HepG2 (cell line): Measurements from ENCODE around the gene IRF4. TPM values are rescaled to one million over a fixed set of nuclear protein-coding genes. Genes with fewer than 3 reads are reported as not detected.

Experiments used
- ATAC-seq: fragments of 200-7000 bp; cut with Tn5 transposase; 3 replicates; pipeline ENCODE4 v1.9.1; 2020; ENCODE audit warnings: mild to moderate bottlenecking, moderate library complexity
- BruUV-seq: library from RNA; stranded (reverse); fragments of 400-500 nt; replicated peaks from 2 replicates; lab custom pipeline; 2021; lab: Mats Ljungman, UMichigan
- CTCF ChIA-PET: fragments of 300-600 bp; formaldehyde crosslinking; extraction: SDS; loops from one replicate; lab custom pipeline; 2021; ENCODE audit warnings: low total read pairs, inconsistent platforms, low intra/inter-chr PET ratio; lab: Yijun Ruan, JAX
- POLR2A ChIA-PET: fragments of 350-600 bp; sonication (Branson Sonifier 250); formaldehyde crosslinking; loops from one replicate; lab custom pipeline; 2020; ENCODE audit warnings: antibody characterized with exemption, inconsistent platforms; lab: Yijun Ruan, JAX
- DNase-seq: peaks from one replicate; pipeline ENCODE4 v3.0.0-alpha.2; 2015; ENCODE audit warnings: low spot score
- FAIRE-seq: peaks from 3 replicates; lab custom pipeline; 2011; peaks lifted over from hg19 to GRCh38; lab: Jason Lieb, UNC
- H2AFZ ChIP-seq: one replicate; pipeline ENCODE4 v1.6.1; 2011; ENCODE audit warnings: low read length, inconsistent platforms
- H3K27ac ChIP-seq: fragments of 300-600 bp; 3 replicates; pipeline ENCODE4 v1.8.0; 2011; ENCODE audit warnings: mixed run types, mild to moderate bottlenecking, mixed read lengths, low read length, inconsistent platforms; ENCODE audit not compliant: insufficient read depth; ENCODE audit errors: extremely low read length
- H3K27me3 ChIP-seq, 2 experiments: fragments of 200-600 bp in 1 of 2; 2 replicates in 1 of 2; 3 replicates in 1 of 2; pipeline versions ENCODE4 v1.6.0 to v1.8.0; 2011; ENCODE audit warnings: low read length in 2 of 2, mild to moderate bottlenecking in 2 of 2, moderate library complexity in 2 of 2, inconsistent platforms in 1 of 2; ENCODE audit not compliant: insufficient read depth in 2 of 2, control insufficient read depth in 1 of 2
- H3K36me3 ChIP-seq, 2 experiments: fragments of 200-600 bp in 1 of 2; replicated peaks in 1 of 2; 2 replicates in 1 of 2; 3 replicates in 1 of 2; pipeline versions ENCODE4 v1.5.1 to v1.8.0; 2011; ENCODE audit warnings: low read length in 2 of 2, inconsistent platforms in 1 of 2; ENCODE audit not compliant: insufficient read depth in 2 of 2, control insufficient read depth in 1 of 2
- H3K4me1 ChIP-seq: 2 replicates; pipeline ENCODE4 v1.5.1; 2012; ENCODE audit warnings: low read length, inconsistent platforms; ENCODE audit not compliant: insufficient read depth
- H3K4me2 ChIP-seq: 2 replicates; pipeline ENCODE4 v1.6.0; 2011; ENCODE audit warnings: low read depth, low read length, inconsistent platforms
- H3K4me3 ChIP-seq, 3 experiments: fragments of 200-600 bp in 1 of 3; sonication (generic), shearing (Covaris generic) in 1 of 3; replicated peaks in 1 of 3; 2 replicates each; pipeline ENCODE4 v1.5.1; 2011 to 2016; ENCODE audit warnings: low read length in 3 of 3, inconsistent platforms in 2 of 3, low read depth in 2 of 3, mild to moderate bottlenecking in 2 of 3, control low read depth in 1 of 3, mixed read lengths in 1 of 3; ENCODE audit not compliant: insufficient read depth in 1 of 3
- H3K79me2 ChIP-seq: one replicate; pipeline ENCODE4 v1.6.1; 2011; ENCODE audit warnings: low read length, inconsistent platforms; ENCODE audit not compliant: insufficient read depth
- H3K9ac ChIP-seq: 2 replicates; pipeline ENCODE4 v1.6.0; 2011; ENCODE audit warnings: mild to moderate bottlenecking, low read depth, low read length, inconsistent platforms; ENCODE audit not compliant: insufficient read depth
- H3K9me3 ChIP-seq: 2 replicates; pipeline ENCODE4 v1.5.1; 2012; ENCODE audit warnings: mild to moderate bottlenecking, low read length
- H4K20me1 ChIP-seq: 2 replicates; pipeline ENCODE4 v1.6.0; 2011; ENCODE audit warnings: inconsistent platforms, mild to moderate bottlenecking, low read length, moderate library complexity; ENCODE audit not compliant: insufficient read depth
- BRF2 ChIP-seq: sonication (generic); formaldehyde crosslinking; IDR thresholded peaks from 2 replicates; pipeline ENCODE4 v1.8.1; 2022; ENCODE audit warnings: mild to moderate bottlenecking, missing genetic modification reagents
- CHCHD3 ChIP-seq: sonication (generic); formaldehyde crosslinking; IDR thresholded peaks from 2 replicates; pipeline ENCODE4 v1.8.0; 2022; ENCODE audit warnings: mild to moderate bottlenecking, missing genetic modification reagents, moderate library complexity
- EZH2 ChIP-seq: conservative IDR thresholded peaks from 2 replicates; pipeline ENCODE4 v1.6.1; 2012; ENCODE audit warnings: mild to moderate bottlenecking, low read depth, low read length, moderate library complexity
- KLF15 ChIP-seq: sonication (generic); formaldehyde crosslinking; IDR thresholded peaks from 2 replicates; pipeline ENCODE4 v1.8.1; 2023; ENCODE audit warnings: borderline replicate concordance, mild to moderate bottlenecking, inconsistent platforms, missing genetic modification reagents, mixed read lengths
- WGBS: methylation state at CpG from one replicate; pipeline ENCODE4 v1.1.6; 2017; ENCODE audit warnings: low lambda C conversion rate; 5-methylcytosine and 5-hydroxymethylcytosine counted together
- in situ Hi-C: cut with HindIII; loops from 2 replicates; pipeline ENCODE4 v1.10.0; 2017; ENCODE audit warnings: low pct_unique_long_range_greater_than_20kb; ENCODE audit not compliant: extremely low pct_ligation_motif_present
- intact Hi-C: fragments of 100-400 bp; cut with micrococcal nuclease; formaldehyde crosslinking; loops from one replicate; pipeline ENCODE4 v1.10.0; 2022; ENCODE audit not compliant: unreplicated experiment
- polyA plus RNA-seq, 8 experiments: library from polyadenylated mRNA; depleted of rRNA in 3 of 8; stranded (reverse) in 7 of 8; unstranded in 1 of 8; fragments of >200 nt; fragmentation: Illumina TruSeq in 4 of 8; extraction: Trizol in 4 of 8; gene quantifications; 2 replicates each; pipeline versions ENCODE4 v1.2.1 to v1.2.3, GENCODE V29; 2011 to 2016; ENCODE audit warnings: low read depth in 4 of 8, missing spikeins in 1 of 8, mixed read lengths in 1 of 8; ENCODE audit not compliant: insufficient read depth in 1 of 8
- total RNA-seq, 5 experiments: library from RNA; depleted of rRNA; stranded (reverse); fragments of >200 nt; fragmentation: Illumina TruSeq; extraction: Trizol; gene quantifications; 2 replicates each; pipeline ENCODE4 v1.2.3, GENCODE V29; 2016; ENCODE audit warnings: low read depth in 1 of 5

IRF4 gene
- total and polyA plus RNA-seq, 2 of the 13 experiments (the other 11 are each of a cell fraction or from before 2014, with no cell fraction given): 0.07 to 0.09 TPM

- TF ChIP-seq CHCHD3 (CRISPR knock-in tag) (no peak), BRF2 (CRISPR knock-in tag) (no peak)
- TF ChIP-seq, all 625 proteins: peak for 0
Measured at GRCh38 chr6:403659-404655, 12.4 kb downstream of the IRF4 start (continued).

GRCh38 chr6:404685-405423, 13.3 kb downstream of the IRF4 start:
- Histone ChIP-seq H3K36me3 (no peaks in the 10 kb centered on the region), H3K79me2 (no peaks in the 10 kb centered on the region), H3K4me3 (no peak overlapping the region), H3K4me2 (no peak overlapping the region), H3K27ac (no peak overlapping the region), H2AFZ (no peak overlapping the region), H3K9me3 (no peaks in the 10 kb centered on the region), H4K20me1 (no peaks in the 10 kb centered on the region), H3K4me1 (peaks cover 9% of the 10 kb centered on the region; the same call in 1 of the 2 replicates), H3K9ac (no peak overlapping the region), H3K27me3 (peaks cover 6 to 63% of the 10 kb centered on the region in 2 experiments)
- WGBS: 16% methylated on average over 15 of the region's 15 CpGs
- CTCF ChIA-PET: no interaction called here
- intact Hi-C loops (no loop called here), in situ Hi-C loops (no loop called here)
- BruUV-seq: no TSS peak
- TF ChIP-seq KLF15 (CRISPR knock-in tag) (no peak), EZH2 (0 out of 2 replicates have a peak, but pooled peaks have one; percentile 59)
- no peak for ATAC-seq
- no peak for DNase-seq
- FAIRE-seq: no peak
- POLR2A ChIA-PET: no interaction called here
